Psoas muscle (tissue), 8 donors: ENCODE measurements around the gene EPHB6. TPM values are rescaled to one million over a fixed set of nuclear protein-coding genes. Genes with fewer than 3 reads are reported as not detected.

Source experiments
- ATAC-seq, 4 donors: fragments of 200-7000 bp; cut with Tn5 transposase; one replicate each; pipeline ENCODE4 v1.9.1; 2020; ENCODE audit warnings: moderate library complexity in 3 of 4, mild to moderate bottlenecking in 2 of 4
- DNase-seq, 2 donors: peaks; one replicate each; pipeline ENCODE4 v3.0.0-alpha.2; 2020
- H3K27ac ChIP-seq: fragments of 200-600 bp; one replicate; pipeline ENCODE4 v1.8.0; 2022
- H3K27me3 ChIP-seq, 3 donors: fragments of 200-600 bp in 1 of 3; one replicate each; pipeline versions ENCODE4 v1.6.1 to v1.8.0; 2013 to 2022; ENCODE audit warnings: low read length in 2 of 3, mild to moderate bottlenecking in 2 of 3, moderate library complexity in 1 of 3; ENCODE audit not compliant: insufficient read depth in 3 of 3
- H3K36me3 ChIP-seq, 2 donors: fragments of 200-600 bp in 1 of 2; one replicate each; pipeline versions ENCODE4 v1.6.1 to v1.8.0; 2013 to 2022; ENCODE audit warnings: low read depth in 1 of 2, mild to moderate bottlenecking in 1 of 2, moderate library complexity in 1 of 2; ENCODE audit not compliant: insufficient read depth in 1 of 2
- H3K4me1 ChIP-seq: fragments of 200-600 bp; one replicate; pipeline ENCODE4 v1.8.0; 2022
- H3K4me3 ChIP-seq: fragments of 200-600 bp; one replicate; pipeline ENCODE4 v1.8.0; 2022; ENCODE audit warnings: mild to moderate bottlenecking
- H3K9me3 ChIP-seq: fragments of 200-600 bp; one replicate; pipeline ENCODE4 v1.8.0; 2022
- WGBS, 3 donors: extraction: QIAGEN DNeasy Blood & Tissue Kit; methylation state at CpG; one replicate each; pipeline versions ENCODE4 v1.1.6 to v1.1.7; 2013; 5-methylcytosine and 5-hydroxymethylcytosine counted together
- intact Hi-C, 2 donors: fragments of 100-400 bp; cut with DNase I; formaldehyde crosslinking; loops; one replicate each; pipeline versions ENCODE4 v1.11.0 to v1.14.2; 2022
- polyA plus RNA-seq, 3 donors: library from polyadenylated mRNA; stranded (reverse); fragments of 200-250 nt; gene quantifications; one replicate each; pipeline ENCODE4 v1.2.3, GENCODE V29; 2013
- total RNA-seq, 4 donors: library from RNA; stranded (reverse); fragmentation: NEBNext Ultra II Directional in 2 of 4; extraction: Animal tissue kit (Norgen Biotek cat#: 25700) in 2 of 4; gene quantifications; one replicate each; pipeline versions ENCODE4 v1.2.1 to v1.2.4, GENCODE V29; 2021 to 2023
- TF ChIP-seq, protein P1 (sequence below): fragments of 200-600 bp; IDR thresholded peaks from one replicate; pipeline ENCODE4 v1.8.0; 2022; ENCODE audit warnings: antibody characterized with exemption
- donor health status: healthy with polysubstance abuse.
- donor health status: DM: no; HTN: no; CAD: no; lungs with moderate emphysema.
- donor health status: Bipolar disorder and iron deficiency.
- donor health status: healthy.
- donor health status: DM: yes; HTN: yes; CAD: no.
- donor health status: DM: no; HTN: no; CAD: no.
- donor health status: DM: no; HTN: no; CAD: no.
- donor health status: DM: yes; HTN: yes; CAD: no.

EPHB6 gene
- total and polyA plus RNA-seq, 7 donors, result 0.57 to 5.7 (median 2.9) TPM

DNA sequence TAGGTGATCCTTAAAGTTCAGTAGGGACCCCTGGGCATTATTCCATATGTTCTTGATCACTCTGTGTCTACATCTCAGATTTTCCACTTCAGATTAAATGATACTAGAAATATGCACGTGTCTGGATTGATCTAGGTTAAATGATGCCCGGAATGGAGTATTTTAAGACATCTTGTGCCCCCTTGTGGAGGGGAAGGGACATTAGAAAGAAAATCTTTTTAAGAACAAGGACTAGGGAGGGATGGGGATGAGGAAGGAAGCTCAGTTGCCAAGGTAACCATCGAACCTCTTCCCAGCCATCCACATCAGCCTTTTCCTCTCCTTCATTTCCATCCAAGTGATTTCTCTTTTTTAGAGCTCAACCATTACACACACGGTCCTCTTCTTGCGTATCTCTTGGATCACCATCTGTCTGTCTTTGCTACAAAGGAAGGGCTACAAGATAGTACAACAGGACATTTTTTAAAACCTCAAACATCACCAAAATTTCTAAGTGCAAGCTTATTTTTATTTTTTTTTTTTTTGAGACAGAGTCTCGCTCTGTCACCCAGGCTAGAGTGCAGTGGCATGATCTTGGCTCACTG is 43.6 kb upstream of the EPHB6 start:
- WGBS, 3 donors, result 28 to 30% (median 30%) methylated on average over 6 of the region's 6 CpGs
- Histone ChIP-seq H3K4me1 (no peaks in the 10 kb centered on the region), H3K27me3 (peaks cover 2 to 21% (median 13%) of the 10 kb centered on the region in 3 donors), H3K4me3 (no peak overlapping the region), H3K27ac (no peak overlapping the region), H3K36me3 (no peaks in the 10 kb centered on the region), H3K9me3 (no peaks in the 10 kb centered on the region)
- DNase-seq (no peak), ATAC-seq (peak in 1 of 4 donors; percentile 59)
- TF ChIP-seq, protein P1, sequence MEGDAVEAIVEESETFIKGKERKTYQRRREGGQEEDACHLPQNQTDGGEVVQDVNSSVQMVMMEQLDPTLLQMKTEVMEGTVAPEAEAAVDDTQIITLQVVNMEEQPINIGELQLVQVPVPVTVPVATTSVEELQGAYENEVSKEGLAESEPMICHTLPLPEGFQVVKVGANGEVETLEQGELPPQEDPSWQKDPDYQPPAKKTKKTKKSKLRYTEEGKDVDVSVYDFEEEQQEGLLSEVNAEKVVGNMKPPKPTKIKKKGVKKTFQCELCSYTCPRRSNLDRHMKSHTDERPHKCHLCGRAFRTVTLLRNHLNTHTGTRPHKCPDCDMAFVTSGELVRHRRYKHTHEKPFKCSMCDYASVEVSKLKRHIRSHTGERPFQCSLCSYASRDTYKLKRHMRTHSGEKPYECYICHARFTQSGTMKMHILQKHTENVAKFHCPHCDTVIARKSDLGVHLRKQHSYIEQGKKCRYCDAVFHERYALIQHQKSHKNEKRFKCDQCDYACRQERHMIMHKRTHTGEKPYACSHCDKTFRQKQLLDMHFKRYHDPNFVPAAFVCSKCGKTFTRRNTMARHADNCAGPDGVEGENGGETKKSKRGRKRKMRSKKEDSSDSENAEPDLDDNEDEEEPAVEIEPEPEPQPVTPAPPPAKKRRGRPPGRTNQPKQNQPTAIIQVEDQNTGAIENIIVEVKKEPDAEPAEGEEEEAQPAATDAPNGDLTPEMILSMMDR, result peak; percentile 61
- intact Hi-C loops, result no loop called here

DNA sequence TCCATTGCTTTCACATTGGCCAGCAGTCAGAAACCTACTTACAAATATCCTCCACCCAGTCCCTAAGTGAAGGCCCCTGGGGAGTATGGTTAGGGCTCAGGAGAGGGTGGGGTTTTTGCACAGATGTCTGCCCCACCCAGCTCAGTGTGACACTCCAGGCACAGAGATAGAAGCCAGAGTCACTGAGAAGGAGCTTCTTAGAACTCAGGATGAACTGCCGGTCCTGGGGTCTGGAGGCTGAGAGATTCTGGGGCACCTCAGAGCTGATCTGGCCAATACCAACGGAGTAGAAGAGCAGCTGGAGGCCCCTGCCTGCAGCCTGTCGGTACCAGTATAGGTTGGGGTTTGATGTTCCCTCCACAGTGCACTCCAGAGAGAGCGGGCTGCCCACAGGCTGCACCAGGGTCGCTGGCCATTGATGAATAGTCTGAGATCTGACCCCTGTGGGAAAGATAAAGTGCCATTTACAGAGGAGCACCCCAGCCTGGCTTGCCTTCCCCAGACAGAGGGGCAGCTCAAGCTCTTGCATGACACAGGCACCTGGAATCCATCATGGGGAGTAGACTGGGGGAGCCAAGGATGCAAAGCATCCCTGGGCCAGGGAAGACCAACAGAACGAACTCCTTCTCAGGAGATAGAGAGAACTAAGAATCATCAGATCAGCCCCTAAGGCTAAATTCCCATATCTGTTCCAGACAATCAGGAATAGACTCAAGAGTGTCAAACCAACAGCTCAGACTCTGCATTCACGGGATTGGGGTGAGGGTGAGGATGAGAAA is 42.2 kb upstream of the EPHB6 start:
- Histone ChIP-seq H3K27ac (no peak overlapping the region), H3K9me3 (no peaks in the 10 kb centered on the region), H3K4me1 (no peaks in the 10 kb centered on the region), H3K4me3 (no peak overlapping the region), H3K27me3 (peaks cover 2 to 22% (median 9%) of the 10 kb centered on the region in 3 donors), H3K36me3 (no peaks in the 10 kb centered on the region)
- TF ChIP-seq, protein P1, result no peak
- 42 to 44% (median 44%) methylated on average over 7 of the region's 7 CpGs for WGBS, 3 donors
- intact Hi-C loops, result no loop called here
- ATAC-seq (no peak), DNase-seq (no peak)

GRCh38 chr7:142813226-142813625 is 41.6 kb upstream of the EPHB6 start:
- H3K27ac ChIP-seq, result no peak overlapping the region
- ATAC-seq (no peak), DNase-seq (no peak)
- peaks cover 2 to 22% (median 9%) of the 10 kb centered on the region in 3 donors for H3K27me3 ChIP-seq
- no peaks in the 10 kb centered on the region for H3K4me1 ChIP-seq
- no peaks in the 10 kb centered on the region for H3K9me3 ChIP-seq
- 17 to 29% (median 27%) methylated on average over 2 of the region's 2 CpGs for WGBS, 3 donors
- H3K4me3 ChIP-seq, result no peak overlapping the region
- H3K36me3 ChIP-seq, result no peaks in the 10 kb centered on the region
- TF ChIP-seq, protein P1, result no peak
- intact Hi-C loops, result no loop called here

GRCh38 chr7:142813699-142814098 is 41.2 kb upstream of the EPHB6 start:
- WGBS, 3 donors, result 56 to 60% (median 58%) methylated on average over 1 of the region's 1 CpG

More at GRCh38 chr7:142813699-142814098, 41.2 kb upstream of the EPHB6 start:
- TF ChIP-seq, protein P1, result no peak
- H3K27me3 ChIP-seq, result peaks cover 2 to 22% (median 9%) of the 10 kb centered on the region in 3 donors
- H3K27ac ChIP-seq, result no peak overlapping the region
- intact Hi-C loops, result no loop called here
- no peaks in the 10 kb centered on the region for H3K4me1 ChIP-seq
- no peaks in the 10 kb centered on the region for H3K36me3 ChIP-seq
- DNase-seq, result no peak
- no peaks in the 10 kb centered on the region for H3K9me3 ChIP-seq
- no peak for ATAC-seq
- H3K4me3 ChIP-seq, result no peak overlapping the region
